Uterus (tissue), 4 donors: ENCODE results near the gene IL3. TPM values are rescaled to one million over a fixed set of nuclear protein-coding genes. Genes with fewer than 3 reads are reported as not detected.

Experiments used
- DNase-seq, 2 donors: peaks; one replicate each; pipeline ENCODE4 v3.0.0-alpha.2; 2019 to 2020
- H3K27ac ChIP-seq, 2 donors: fragments of 200-600 bp; sonication (generic); 1 replicate in 1 of 2; 2 replicates in 1 of 2; pipeline ENCODE4 v1.5.1; 2016 to 2018
- H3K27me3 ChIP-seq, 2 donors: fragments of 200-600 bp; sonication (generic); one replicate each; pipeline ENCODE4 v1.5.1; 2018 to 2019; ENCODE audit warnings: control low read depth in 1 of 2
- H3K36me3 ChIP-seq, 2 donors: fragments of 200-600 bp; sonication (generic); one replicate each; pipeline ENCODE4 v1.5.1; 2019; ENCODE audit warnings: control low read depth in 1 of 2
- H3K4me1 ChIP-seq, 2 donors: fragments of 200-600 bp; sonication (generic); one replicate each; pipeline ENCODE4 v1.5.1; 2018 to 2019; ENCODE audit warnings: control low read depth in 1 of 2
- H3K4me3 ChIP-seq, 2 donors: fragments of 200-600 bp; sonication (generic); 1 replicate in 1 of 2; 2 replicates in 1 of 2; pipeline ENCODE4 v1.5.1; 2018 to 2019; ENCODE audit warnings: mild to moderate bottlenecking in 1 of 2
- H3K9me3 ChIP-seq, 2 donors: fragments of 200-600 bp; sonication (generic); one replicate each; pipeline ENCODE4 v1.5.1; 2019; ENCODE audit warnings: control low read depth in 1 of 2
- CTCF ChIP-seq, 4 experiments: fragments of 200-600 bp in 2 of 4; fragments of 450-650 bp in 2 of 4; sonication (generic) in 2 of 4; IDR thresholded peaks; one replicate each; pipeline ENCODE4 v1.5.1; 2016 to 2019; ENCODE audit warnings: antibody characterized with exemption in 4 of 4, mild to moderate bottlenecking in 2 of 4, moderate library complexity in 1 of 4
- POLR2A ChIP-seq, 2 donors: fragments of 450-650 bp; IDR thresholded peaks; one replicate each; pipeline ENCODE4 v1.6.1; 2016; ENCODE audit warnings: antibody characterized with exemption in 2 of 2, mild to moderate bottlenecking in 1 of 2, moderate library complexity in 1 of 2
- intact Hi-C: fragments of 100-400 bp; cut with DNase I; formaldehyde crosslinking; loops from one replicate; pipeline ENCODE4 v1.15.1; 2023; ENCODE audit warnings: low total_unique reads
- small RNA-seq: library from RNA; depleted of rRNA; stranded (forward); fragments of <200 nt; gene quantifications from one replicate; pipeline ENCODE3, GENCODE V24; 2016
- total RNA-seq, 4 donors: library from RNA; depleted of rRNA in 3 of 4; stranded (reverse); fragments of >200 nt in 3 of 4; gene quantifications; one replicate each; pipeline versions ENCODE4 v1.1.0 to v1.2.4, GENCODE V29; 2014 to 2023
- donor health status: DM: yes; HTN: yes; CAD: no.

IL3 gene
- total RNA-seq, 4 donors from 2014 or later: not detected

- no peaks in the 10 kb centered on the region for H3K27me3 ChIP-seq
- TF ChIP-seq CTCF (IDR thresholded peaks at IDR 0.05) (no peak), POLR2A (IDR thresholded peaks at IDR 0.05) (no peak)
- no peak overlapping the region for H3K4me3 ChIP-seq
- intact Hi-C loops: no loop called here
- no peak for DNase-seq
- H3K36me3 ChIP-seq: no peaks in the 10 kb centered on the region
- H3K27ac ChIP-seq: no peak overlapping the region
- H3K9me3 ChIP-seq: no peaks in the 10 kb centered on the region
- H3K4me1 ChIP-seq: no peaks in the 10 kb centered on the region
These were observed 49.1 kb downstream of the IL3 start for GRCh38 chr5:132109494-132110053.

- DNase-seq: no peak
- intact Hi-C loops: no loop called here
- TF ChIP-seq CTCF (IDR thresholded peaks at IDR 0.05) (no peak), POLR2A (IDR thresholded peaks at IDR 0.05) (no peak)
- H3K27ac ChIP-seq: no peak overlapping the region
- H3K4me1 ChIP-seq: no peaks in the 10 kb centered on the region
- no peaks in the 10 kb centered on the region for H3K27me3 ChIP-seq
- H3K9me3 ChIP-seq: no peaks in the 10 kb centered on the region
- no peak overlapping the region for H3K4me3 ChIP-seq
- no peaks in the 10 kb centered on the region for H3K36me3 ChIP-seq
These were observed 49.7 kb downstream of the IL3 start for GRCh38 chr5:132110195-132110594.

GRCh38 chr5:132110930-132111329 is 50.5 kb downstream of the IL3 start:
- H3K4me1 ChIP-seq: no peaks in the 10 kb centered on the region
- no peaks in the 10 kb centered on the region for H3K36me3 ChIP-seq
- no peaks in the 10 kb centered on the region for H3K9me3 ChIP-seq
- H3K4me3 ChIP-seq: no peak overlapping the region
- no peak for TF ChIP-seq POLR2A (IDR thresholded peaks at IDR 0.05)
- no peak for TF ChIP-seq CTCF (IDR thresholded peaks at IDR 0.05)
- H3K27ac ChIP-seq: no peak overlapping the region
- no peaks in the 10 kb centered on the region for H3K27me3 ChIP-seq
- intact Hi-C loops: no loop called here
- no peak for DNase-seq

- H3K27me3 ChIP-seq: no peaks in the 10 kb centered on the region
- intact Hi-C loops: no loop called here
- no peak for TF ChIP-seq CTCF (IDR thresholded peaks at IDR 0.05)
- no peak for TF ChIP-seq POLR2A (IDR thresholded peaks at IDR 0.05)
- H3K4me3 ChIP-seq: no peak overlapping the region
- H3K36me3 ChIP-seq: no peaks in the 10 kb centered on the region
- H3K27ac ChIP-seq: no peak overlapping the region
- no peaks in the 10 kb centered on the region for H3K4me1 ChIP-seq
- no peak for DNase-seq
- H3K9me3 ChIP-seq: no peaks in the 10 kb centered on the region
These were observed 51.7 kb downstream of the IL3 start for GRCh38 chr5:132112111-132112510.

Small RNA genes lying within 50 kb of the gene (small RNA-seq; reads per million reads assigned to genes)
- not detected for gene RF00285

Other genes starting within 250 kb of the IL3 start
- gene MEIKIN, start 115.0 kb upstream of the IL3 start, total RNA-seq: not detected
- 1 to 10 TPM in 1 of 4 donors, under 1 TPM in 1, not detected in 2; 0.18 to 1.3 TPM for gene ACSL6, start 49.0 kb upstream of the IL3 start, total RNA-seq
- not detected for gene CSF2, start 13.1 kb downstream of the IL3 start, total RNA-seq
- 100 to 1,000 TPM in 1 of 4 donors, 10 to 100 TPM in 3; 19.4 to 112 (median 85.2) TPM for gene P4HA2, start 167.2 kb downstream of the IL3 start, total RNA-seq
- gene PDLIM4, start 197.0 kb downstream of the IL3 start, total RNA-seq: 100 to 1,000 TPM in 1 of 4 donors, 10 to 100 TPM in 3; 14.1 to 148 (median 45.3) TPM
- gene SLC22A4, start 233.7 kb downstream of the IL3 start, total RNA-seq: 1 to 10 TPM in 3 of 4 donors, under 1 TPM in 1; 0.26 to 4.5 (median 2.3) TPM